ENCODE results near the gene VILL.

Gene VILL

DNA sequence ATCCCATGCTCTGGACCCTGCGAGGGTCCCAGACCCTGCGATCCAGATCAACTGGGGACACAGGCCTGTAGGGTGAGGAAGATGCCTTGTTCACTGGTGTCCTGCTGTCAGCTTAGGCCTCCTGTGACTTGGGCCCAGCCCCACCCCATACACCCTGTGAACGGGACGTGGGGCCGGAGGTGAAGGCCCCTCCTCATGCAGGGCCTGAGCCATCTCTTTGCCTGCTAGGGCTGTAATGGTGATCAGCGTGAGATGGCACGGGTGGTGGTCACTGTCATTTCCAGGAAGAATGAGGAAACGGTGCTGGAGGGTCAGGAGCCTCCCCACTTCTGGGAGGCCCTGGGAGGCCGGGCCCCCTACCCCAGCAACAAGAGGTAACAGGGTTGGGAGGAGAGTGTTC lies 12.4 kb downstream of the VILL start:
- H3K36me3 ChIP-seq (ENCODE audit: insufficient read depth, low read length): no peaks in the 10 kb centered on the region
- no peak overlapping the region for H3K4me3 ChIP-seq
- DNase-seq (ENCODE audit: low read depth, low spot score): no peak
- no peak for TF ChIP-seq POLR2AphosphoS5 (IDR thresholded peaks at IDR 0.05; ENCODE audit: borderline replicate concordance, low read depth, low read length)
- no peak for TF ChIP-seq FOXP2 (optimal IDR thresholded peaks at IDR 0.05; ENCODE audit: control extremely low read depth, extremely low read length, insufficient read depth)
- no peak for TF ChIP-seq EZH2 (IDR thresholded peaks at IDR 0.05)
- no peak overlapping the region for H3K27ac ChIP-seq
- H3K9ac ChIP-seq (ENCODE audit: insufficient read length): no peak overlapping the region
- H3K9me3 ChIP-seq (ENCODE audit: low read depth, low read length): no peaks in the 10 kb centered on the region

DNA sequence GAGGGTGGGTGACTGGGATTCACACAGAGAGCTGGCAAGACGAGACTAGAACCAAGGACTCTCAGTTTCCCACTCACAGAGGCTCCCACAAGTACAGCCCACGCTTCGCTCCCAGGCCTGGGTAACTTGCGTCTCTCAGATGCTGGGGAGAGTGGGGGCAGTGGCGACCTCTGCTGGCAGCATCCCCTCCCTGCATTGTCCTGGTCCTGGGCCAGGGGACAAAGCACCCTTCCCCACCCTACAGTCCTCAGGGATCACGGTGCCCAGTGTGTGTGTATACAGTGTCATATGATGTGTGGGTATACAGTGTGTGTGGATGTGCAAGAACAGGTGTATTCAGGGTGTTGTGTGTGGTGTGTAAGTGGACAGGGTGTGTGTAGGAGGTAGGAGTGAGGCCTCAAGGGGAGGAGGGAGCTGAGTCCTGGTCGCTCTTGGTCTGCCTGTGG lies 12.8 kb downstream of the VILL start:
- no peak for DNase-seq (ENCODE audit: low read depth, low spot score)

DNA sequence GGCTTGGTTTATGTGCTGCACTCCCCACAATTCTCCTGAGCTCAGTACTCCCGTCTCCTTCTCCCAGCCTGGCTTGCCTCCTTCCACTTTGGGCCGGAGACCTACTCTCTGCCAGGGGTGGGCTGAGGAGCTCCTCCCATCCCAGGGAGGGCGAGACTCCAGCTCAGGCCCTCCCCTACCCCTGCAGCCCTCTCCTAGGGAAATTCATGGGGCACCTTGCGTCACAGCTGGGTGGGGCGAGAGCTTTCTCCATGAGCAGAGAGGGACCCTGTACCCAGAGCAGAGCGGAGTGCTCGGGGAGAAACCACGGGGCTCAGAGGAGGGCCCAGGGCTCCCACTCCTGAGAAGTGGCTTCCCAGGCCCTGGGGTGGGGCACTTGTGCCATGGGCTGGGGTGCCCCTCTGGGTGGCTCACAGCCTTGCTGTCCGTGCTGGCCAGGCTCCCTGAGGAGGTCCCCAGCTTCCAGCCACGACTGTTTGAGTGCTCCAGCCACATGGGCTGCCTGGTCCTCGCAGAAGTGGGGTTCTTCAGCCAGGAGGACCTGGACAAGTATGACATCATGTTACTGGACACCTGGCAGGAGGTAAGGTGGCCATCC lies 13.3 kb downstream of the VILL start:
- Histone ChIP-seq H3K4me3 (no peak overlapping the region), H3K36me3 (ENCODE audit: insufficient read depth, low read length) (no peaks in the 10 kb centered on the region), H3K9ac (ENCODE audit: insufficient read length) (no peak overlapping the region), H3K27ac (no peak overlapping the region), H3K9me3 (ENCODE audit: low read depth, low read length) (no peaks in the 10 kb centered on the region)
- no peak for TF ChIP-seq POLR2AphosphoS5 (IDR thresholded peaks at IDR 0.05; ENCODE audit: borderline replicate concordance, low read depth, low read length)
- TF ChIP-seq FOXP2 (optimal IDR thresholded peaks at IDR 0.05; ENCODE audit: control extremely low read depth, extremely low read length, insufficient read depth): no peak
- no peak for TF ChIP-seq EZH2 (IDR thresholded peaks at IDR 0.05)
- DNase-seq (ENCODE audit: low read depth, low spot score): no peak

More for the DNA sequence above, 12.8 kb downstream of the VILL start:
- TF ChIP-seq POLR2AphosphoS5 (IDR thresholded peaks at IDR 0.05; ENCODE audit: borderline replicate concordance, low read depth, low read length): no peak
- no peak for TF ChIP-seq EZH2 (IDR thresholded peaks at IDR 0.05)
- TF ChIP-seq FOXP2 (optimal IDR thresholded peaks at IDR 0.05; ENCODE audit: control extremely low read depth, extremely low read length, insufficient read depth): no peak
- Histone ChIP-seq H3K36me3 (ENCODE audit: insufficient read depth, low read length) (no peaks in the 10 kb centered on the region), H3K27ac (no peak overlapping the region), H3K9me3 (ENCODE audit: low read depth, low read length) (no peaks in the 10 kb centered on the region), H3K4me3 (no peak overlapping the region), H3K9ac (ENCODE audit: insufficient read length) (no peak overlapping the region)

DNA sequence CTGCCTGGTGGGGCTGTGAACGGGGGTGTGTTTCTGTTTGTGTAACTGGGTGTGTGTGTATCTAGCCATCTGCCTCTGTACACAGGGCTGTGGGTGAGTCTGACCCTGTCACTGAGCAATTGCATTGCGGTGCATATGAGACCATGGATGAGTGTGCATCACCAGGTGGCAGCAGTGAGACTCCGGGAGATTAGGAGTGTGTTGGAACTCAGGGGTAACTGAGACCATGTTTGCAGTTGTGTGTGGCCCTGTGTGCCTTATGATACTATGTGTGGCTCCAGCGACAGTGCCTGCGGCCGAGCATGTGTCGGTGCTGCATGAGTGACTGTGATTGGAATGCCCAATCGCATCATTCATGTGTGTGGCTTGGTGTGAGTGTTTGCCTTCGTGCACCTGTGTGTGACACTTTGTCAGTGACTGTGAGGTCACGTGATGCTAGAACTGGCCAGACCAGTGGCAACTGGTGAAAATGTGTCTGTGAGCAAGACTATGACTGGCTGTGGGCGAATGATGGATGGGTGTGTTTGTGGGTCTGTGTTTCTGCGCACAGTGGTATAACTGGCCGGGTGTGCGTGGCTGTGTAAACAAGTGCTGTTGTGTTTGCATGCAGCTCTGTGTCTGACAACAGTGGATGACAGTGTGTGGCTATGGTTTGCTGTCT lies 14.0 kb downstream of the VILL start:
- TF ChIP-seq FOXP2 (optimal IDR thresholded peaks at IDR 0.05; ENCODE audit: control extremely low read depth, extremely low read length, insufficient read depth): no peak
- no peak for TF ChIP-seq EZH2 (IDR thresholded peaks at IDR 0.05)
- H3K9ac ChIP-seq (ENCODE audit: insufficient read length): no peak overlapping the region
- no peak overlapping the region for H3K4me3 ChIP-seq
- no peak overlapping the region for H3K27ac ChIP-seq
- H3K36me3 ChIP-seq (ENCODE audit: insufficient read depth, low read length): no peaks in the 10 kb centered on the region
- H3K9me3 ChIP-seq (ENCODE audit: low read depth, low read length): no peaks in the 10 kb centered on the region
- no peak for DNase-seq (ENCODE audit: low read depth, low spot score)

DNA sequence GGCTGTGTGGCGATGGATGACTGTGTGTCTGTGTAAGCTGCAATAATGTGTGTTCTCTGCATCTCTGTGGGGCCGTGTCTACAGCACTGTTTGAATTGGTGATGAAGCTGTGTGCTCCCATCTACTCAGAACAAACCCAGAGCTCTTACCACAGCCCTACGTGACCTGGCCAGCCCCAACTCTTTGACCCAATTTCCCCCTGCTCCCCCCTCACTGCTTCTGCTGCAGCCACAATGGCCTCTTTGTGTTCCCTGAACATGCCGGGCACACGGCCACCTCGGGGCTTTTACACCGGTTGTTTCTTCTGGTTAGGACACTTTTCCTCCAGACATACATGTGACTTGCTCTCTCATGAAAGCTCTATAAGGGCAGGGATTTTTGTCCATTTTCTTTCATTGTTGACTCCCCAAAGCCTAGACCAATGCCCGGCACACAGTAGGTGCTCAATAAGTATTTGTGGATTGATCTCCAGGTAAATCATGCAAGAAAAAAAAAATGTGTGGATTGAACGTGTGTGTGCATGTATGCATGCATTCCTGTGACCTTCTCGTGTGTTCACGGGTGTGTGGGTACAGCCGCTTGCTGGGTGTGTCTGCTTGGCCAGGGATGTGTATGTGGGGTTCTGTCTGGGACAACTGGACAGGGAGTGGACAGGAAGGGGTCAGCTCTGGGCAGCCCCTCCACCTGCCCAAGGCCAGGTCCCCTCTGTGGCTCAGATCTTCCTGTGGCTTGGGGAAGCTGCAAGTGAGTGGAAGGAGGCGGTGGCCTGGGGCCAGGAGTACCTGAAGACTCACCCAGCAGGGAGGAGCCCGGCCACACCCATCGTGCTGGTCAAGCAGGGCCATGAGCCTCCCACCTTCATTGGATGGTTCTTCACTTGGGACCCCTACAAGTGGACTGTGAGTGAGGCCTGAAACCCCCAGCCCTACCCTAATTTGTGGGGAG lies 14.8 kb downstream of the VILL start:
- no peak for TF ChIP-seq EZH2 (IDR thresholded peaks at IDR 0.05)
- no peak for TF ChIP-seq FOXP2 (optimal IDR thresholded peaks at IDR 0.05; ENCODE audit: control extremely low read depth, extremely low read length, insufficient read depth)
- TF ChIP-seq POLR2AphosphoS5 (IDR thresholded peaks at IDR 0.05; ENCODE audit: borderline replicate concordance, low read depth, low read length): no peak
- Histone ChIP-seq H3K36me3 (ENCODE audit: insufficient read depth, low read length) (no peaks in the 10 kb centered on the region), H3K27ac (no peak overlapping the region), H3K4me3 (no peak overlapping the region), H3K9ac (ENCODE audit: insufficient read length) (no peak overlapping the region), H3K9me3 (ENCODE audit: low read depth, low read length) (no peaks in the 10 kb centered on the region)
- no peak for DNase-seq (ENCODE audit: low read depth, low spot score)

DNA sequence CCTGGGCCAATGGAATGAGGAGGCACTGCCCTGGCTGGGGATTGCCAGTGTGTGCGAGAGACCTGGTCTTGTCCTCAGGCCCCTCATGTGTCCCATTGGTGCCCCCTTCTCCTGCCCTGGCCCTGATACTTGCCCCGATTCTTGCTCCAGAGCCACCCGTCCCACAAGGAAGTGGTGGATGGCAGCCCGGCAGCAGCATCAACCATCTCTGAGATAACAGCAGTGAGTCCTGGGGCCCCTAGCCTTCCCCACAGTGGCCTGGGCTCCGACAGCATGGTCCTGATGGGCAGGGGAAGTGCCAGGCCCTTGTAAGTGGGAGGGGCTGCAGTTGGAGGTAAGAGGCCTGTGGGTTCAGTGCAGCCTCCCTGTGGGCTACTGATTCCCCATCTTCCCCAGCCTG lies 15.4 kb downstream of the VILL start:
- H3K4me3 ChIP-seq: no peak overlapping the region
- no peaks in the 10 kb centered on the region for H3K36me3 ChIP-seq (ENCODE audit: insufficient read depth, low read length)
- H3K27ac ChIP-seq: no peak overlapping the region
- H3K9me3 ChIP-seq (ENCODE audit: low read depth, low read length): no peaks in the 10 kb centered on the region
- no peak overlapping the region for H3K9ac ChIP-seq (ENCODE audit: insufficient read length)
- no peak for TF ChIP-seq EZH2 (IDR thresholded peaks at IDR 0.05)
- no peak for TF ChIP-seq POLR2AphosphoS5 (IDR thresholded peaks at IDR 0.05; ENCODE audit: borderline replicate concordance, low read depth, low read length)
- no peak for TF ChIP-seq FOXP2 (optimal IDR thresholded peaks at IDR 0.05; ENCODE audit: control extremely low read depth, extremely low read length, insufficient read depth)
- no peak for DNase-seq (ENCODE audit: low read depth, low spot score)

DNA sequence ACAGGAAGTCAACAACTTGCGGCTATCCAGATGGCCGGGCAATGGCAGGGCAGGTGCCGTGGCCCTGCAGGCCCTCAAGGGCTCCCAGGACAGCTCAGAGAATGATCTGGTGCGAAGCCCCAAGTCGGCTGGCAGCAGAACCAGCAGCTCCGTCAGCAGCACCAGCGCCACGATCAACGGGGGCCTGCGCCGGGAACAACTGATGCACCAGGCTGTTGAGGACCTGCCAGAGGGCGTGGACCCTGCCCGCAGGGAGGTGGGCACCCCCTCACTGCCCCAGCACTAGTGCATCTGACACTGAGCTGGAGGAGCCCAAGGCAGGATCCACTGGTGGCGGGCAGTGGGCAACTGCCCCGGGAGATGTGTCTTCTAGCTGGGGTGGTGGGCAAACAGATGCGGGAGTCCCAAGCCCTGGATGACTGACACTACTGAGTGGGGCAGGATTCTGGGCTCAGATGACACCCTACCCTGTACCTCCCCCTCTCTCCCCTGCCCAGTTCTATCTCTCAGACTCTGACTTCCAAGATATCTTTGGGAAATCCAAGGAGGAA lies 15.9 kb downstream of the VILL start:
- Histone ChIP-seq H3K27ac (no peak overlapping the region), H3K9ac (ENCODE audit: insufficient read length) (no peak overlapping the region), H3K9me3 (ENCODE audit: low read depth, low read length) (no peaks in the 10 kb centered on the region), H3K36me3 (ENCODE audit: insufficient read depth, low read length) (no peaks in the 10 kb centered on the region), H3K4me3 (no peak overlapping the region)
- no peak for DNase-seq (ENCODE audit: low read depth, low spot score)
- TF ChIP-seq FOXP2 (optimal IDR thresholded peaks at IDR 0.05; ENCODE audit: control extremely low read depth, extremely low read length, insufficient read depth): no peak
- TF ChIP-seq EZH2 (IDR thresholded peaks at IDR 0.05): no peak
- TF ChIP-seq POLR2AphosphoS5 (IDR thresholded peaks at IDR 0.05; ENCODE audit: borderline replicate concordance, low read depth, low read length): no peak

DNA sequence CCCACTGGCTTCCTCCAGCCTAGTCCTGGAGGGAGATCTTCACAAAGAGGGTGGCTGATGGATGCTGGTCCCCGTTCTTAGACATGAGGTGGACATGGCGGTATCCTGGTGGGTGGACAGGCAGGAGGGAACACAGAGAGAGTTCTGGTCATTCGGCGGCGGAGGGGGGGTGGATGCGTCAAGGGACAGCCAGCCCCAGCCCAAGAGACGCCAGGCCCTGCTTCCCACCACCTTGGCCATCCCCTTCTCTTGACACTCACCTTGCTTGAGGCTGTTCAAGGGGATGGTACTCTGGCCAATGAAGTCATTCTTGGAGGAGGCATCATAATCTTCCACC lies 17.1 kb downstream of the VILL start:
- H3K9ac ChIP-seq (ENCODE audit: insufficient read length): no peak overlapping the region
- no peaks in the 10 kb centered on the region for H3K9me3 ChIP-seq (ENCODE audit: low read depth, low read length)
- no peak overlapping the region for H3K4me3 ChIP-seq
- DNase-seq (ENCODE audit: low read depth, low spot score): no peak
- TF ChIP-seq FOXP2 (optimal IDR thresholded peaks at IDR 0.05; ENCODE audit: control extremely low read depth, extremely low read length, insufficient read depth) (no peak), EZH2 (IDR thresholded peaks at IDR 0.05) (no peak), POLR2AphosphoS5 (IDR thresholded peaks at IDR 0.05; ENCODE audit: borderline replicate concordance, low read depth, low read length) (no peak)
- H3K36me3 ChIP-seq (ENCODE audit: insufficient read depth, low read length): no peaks in the 10 kb centered on the region
- H3K27ac ChIP-seq: no peak overlapping the region

Data from SK-N-MC (cell line).